ENCODE results near the gene LTN1.

DNA sequence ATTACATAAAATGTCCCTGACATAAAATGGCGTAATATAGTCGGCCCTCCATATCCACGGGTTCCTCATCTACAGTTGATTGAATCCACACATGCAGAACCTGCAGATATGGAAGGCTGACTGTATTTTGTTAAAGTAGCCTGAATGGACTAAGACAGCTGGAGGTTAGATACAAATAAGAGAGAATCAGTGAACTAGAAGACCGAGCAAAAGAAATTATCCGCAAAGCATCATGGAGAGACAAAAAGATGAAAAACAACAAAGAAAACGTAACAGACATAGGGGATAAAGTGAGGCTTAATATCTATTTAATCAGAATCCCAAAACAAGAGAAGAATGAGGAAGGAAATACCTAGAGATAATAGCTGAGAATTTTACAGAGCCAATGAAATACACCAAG, 20.3 kb downstream of the LTN1 start:
- TF ChIP-seq POLR2A (IDR thresholded peaks at IDR 0.05; ENCODE audit: low read length) (no peak), GATA1 (IDR thresholded peaks at IDR 0.05; ENCODE audit: low read depth, low read length) (no peak)
